Right lobe of liver (tissue), 4 donors: ENCODE measurements around the gene RIMBP2.

ENCODE experiments used
- POLR2A ChIP-seq: fragments of 450-650 bp; IDR thresholded peaks from one replicate; pipeline ENCODE4 v1.6.1; 2017; ENCODE audit warnings: antibody characterized with exemption, mild to moderate bottlenecking
- TF ChIP-seq, protein P1 (sequence below), 4 donors: fragments of 200-600 bp in 3 of 4; fragments of 450-650 bp in 1 of 4; IDR thresholded peaks; one replicate each; pipeline versions ENCODE4 v1.5.1 to v1.8.0; 2016 to 2022; ENCODE audit warnings: antibody characterized with exemption in 4 of 4, mild to moderate bottlenecking in 2 of 4
- donor health status: DM: no; HTN: no; CAD: no.
- donor health status: DM: no; HTN: no; CAD: no.
- donor health status: DM: no; HTN: yes; CAD: no.

DNA sequence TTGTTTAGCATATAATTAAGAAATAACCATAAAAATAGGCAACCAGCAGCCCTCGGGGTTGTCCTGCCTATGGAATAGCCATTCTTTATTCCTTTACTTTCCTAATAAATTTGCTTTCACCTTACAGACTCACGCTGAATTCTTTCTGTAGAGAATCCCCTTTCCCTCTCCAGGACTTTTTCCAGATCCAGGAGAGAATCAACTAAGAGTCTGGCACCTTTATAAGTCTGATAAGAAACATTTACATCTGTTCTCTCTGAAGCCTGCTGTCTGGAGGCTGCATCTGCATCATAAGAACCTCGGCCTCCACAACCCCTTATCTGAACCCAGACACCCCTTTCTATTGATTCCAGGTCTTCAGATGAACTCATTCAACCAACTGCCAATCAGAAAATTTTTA, 32.3 kb downstream of the RIMBP2 start:
- TF ChIP-seq, protein P1, sequence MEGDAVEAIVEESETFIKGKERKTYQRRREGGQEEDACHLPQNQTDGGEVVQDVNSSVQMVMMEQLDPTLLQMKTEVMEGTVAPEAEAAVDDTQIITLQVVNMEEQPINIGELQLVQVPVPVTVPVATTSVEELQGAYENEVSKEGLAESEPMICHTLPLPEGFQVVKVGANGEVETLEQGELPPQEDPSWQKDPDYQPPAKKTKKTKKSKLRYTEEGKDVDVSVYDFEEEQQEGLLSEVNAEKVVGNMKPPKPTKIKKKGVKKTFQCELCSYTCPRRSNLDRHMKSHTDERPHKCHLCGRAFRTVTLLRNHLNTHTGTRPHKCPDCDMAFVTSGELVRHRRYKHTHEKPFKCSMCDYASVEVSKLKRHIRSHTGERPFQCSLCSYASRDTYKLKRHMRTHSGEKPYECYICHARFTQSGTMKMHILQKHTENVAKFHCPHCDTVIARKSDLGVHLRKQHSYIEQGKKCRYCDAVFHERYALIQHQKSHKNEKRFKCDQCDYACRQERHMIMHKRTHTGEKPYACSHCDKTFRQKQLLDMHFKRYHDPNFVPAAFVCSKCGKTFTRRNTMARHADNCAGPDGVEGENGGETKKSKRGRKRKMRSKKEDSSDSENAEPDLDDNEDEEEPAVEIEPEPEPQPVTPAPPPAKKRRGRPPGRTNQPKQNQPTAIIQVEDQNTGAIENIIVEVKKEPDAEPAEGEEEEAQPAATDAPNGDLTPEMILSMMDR (IDR thresholded peaks at IDR 0.05) = no peak
- TF ChIP-seq POLR2A = no peak
